IgD-negative memory B cell (primary cell): ENCODE results near the gene SLC22A2. TPM values are rescaled to one million over a fixed set of nuclear protein-coding genes. Genes with fewer than 3 reads are reported as not detected.
A peak's percentile ranks its signal among the peaks of the same experiment; 100 is the strongest.

Experiments
- H3K27ac Mint-ChIP-seq, 3 donors: one replicate each; pipeline ENCODE4 v1.8.0; 2020 to 2022; ENCODE audit warnings: mild to moderate bottlenecking in 3 of 3, mixed read lengths in 3 of 3, moderate library complexity in 1 of 3
- H3K27me3 Mint-ChIP-seq: one replicate; pipeline ENCODE4 v1.8.0; 2021; ENCODE audit warnings: mixed read lengths
- H3K36me3 Mint-ChIP-seq: one replicate; pipeline ENCODE4 v1.8.0; 2020; ENCODE audit warnings: mild to moderate bottlenecking, mixed read lengths
- H3K4me1 Mint-ChIP-seq, 3 donors: one replicate each; pipeline ENCODE4 v1.8.0; 2020 to 2022; ENCODE audit warnings: mixed read lengths in 3 of 3, mild to moderate bottlenecking in 1 of 3
- H3K4me3 Mint-ChIP-seq, 4 donors: one replicate each; pipeline ENCODE4 v1.8.0; 2020 to 2022; ENCODE audit warnings: mild to moderate bottlenecking in 4 of 4, mixed read lengths in 4 of 4, moderate library complexity in 3 of 4
- H3K9me3 Mint-ChIP-seq, 3 donors: one replicate each; pipeline ENCODE4 v1.8.0; 2020 to 2021; ENCODE audit warnings: mixed read lengths in 3 of 3, mild to moderate bottlenecking in 1 of 3
- polyA plus RNA-seq: library from polyadenylated mRNA; unstranded; fragments of 300-500 nt; fragmentation: Illumina TruSeq; gene quantifications from one replicate; pipeline ENCODE4 v1.2.3, GENCODE V29; 2021

SLC22A2 gene
- polyA plus RNA-seq, 1 donor from 2014 or later, result not detected

- H3K27ac Mint-ChIP-seq, result no peak overlapping the region
- H3K9me3 Mint-ChIP-seq, result peaks cover 0 to 11% (median 8%) of the 10 kb centered on the region in 3 donors
- H3K4me3 Mint-ChIP-seq, result no peak overlapping the region
Observed at GRCh38 chr6:160278786-160279310, 20.2 kb upstream of the SLC22A2 start.

GRCh38 chr6:160278311-160278710 is 19.7 kb upstream of the SLC22A2 start:
- Mint-ChIP-seq H3K36me3 (no peaks in the 10 kb centered on the region), H3K4me1 (no peaks in the 10 kb centered on the region), H3K9me3 (peaks cover 0 to 11% (median 8%) of the 10 kb centered on the region in 3 donors), H3K4me3 (no peak overlapping the region), H3K27me3 (no peaks in the 10 kb centered on the region), H3K27ac (no peak overlapping the region)

More at GRCh38 chr6:160278786-160279310, 20.2 kb upstream of the SLC22A2 start:
- no peaks in the 10 kb centered on the region for H3K4me1 Mint-ChIP-seq
- H3K36me3 Mint-ChIP-seq, result no peaks in the 10 kb centered on the region
- H3K27me3 Mint-ChIP-seq, result no peaks in the 10 kb centered on the region

GRCh38 chr6:160277546-160277945 is 18.9 kb upstream of the SLC22A2 start:
- Mint-ChIP-seq H3K27me3 (no peaks in the 10 kb centered on the region), H3K4me1 (no peaks in the 10 kb centered on the region), H3K27ac (no peak overlapping the region), H3K4me3 (no peak overlapping the region), H3K9me3 (peaks cover 0 to 11% (median 8%) of the 10 kb centered on the region in 3 donors), H3K36me3 (no peaks in the 10 kb centered on the region)

- no peaks in the 10 kb centered on the region for H3K36me3 Mint-ChIP-seq
- no peak overlapping the region for H3K4me3 Mint-ChIP-seq
- no peaks in the 10 kb centered on the region for H3K4me1 Mint-ChIP-seq
- no peak overlapping the region for H3K27ac Mint-ChIP-seq
- H3K9me3 Mint-ChIP-seq, result peaks cover 0 to 11% (median 8%) of the 10 kb centered on the region in 3 donors
- H3K27me3 Mint-ChIP-seq, result no peaks in the 10 kb centered on the region
Observed at GRCh38 chr6:160277144-160277543, 18.5 kb upstream of the SLC22A2 start.

DNA sequence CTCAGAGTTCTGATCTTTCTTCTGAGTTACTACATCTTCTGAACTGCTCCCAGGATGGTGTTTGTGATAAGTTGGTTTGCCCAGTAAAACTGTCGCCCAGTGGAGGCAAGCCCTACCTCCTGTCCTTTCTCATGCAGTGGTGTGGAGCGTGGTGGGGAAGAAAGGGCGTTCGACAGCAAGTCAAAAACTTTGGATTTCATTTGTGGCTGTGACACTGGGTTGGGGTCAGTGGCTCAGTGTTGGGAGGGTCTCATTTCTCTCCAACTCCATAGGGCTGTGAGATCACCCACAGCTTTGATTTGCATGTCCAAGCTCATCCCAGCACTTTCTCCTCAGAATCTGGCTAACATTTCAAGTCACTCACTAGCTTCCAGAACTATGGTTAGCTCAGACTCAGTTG is 17.5 kb upstream of the SLC22A2 start:
- Mint-ChIP-seq H3K36me3 (no peaks in the 10 kb centered on the region), H3K9me3 (peaks cover 2 to 11% (median 8%) of the 10 kb centered on the region in 3 donors), H3K4me1 (no peaks in the 10 kb centered on the region), H3K27ac (no peak overlapping the region), H3K4me3 (no peak overlapping the region), H3K27me3 (peaks cover 3% of the 10 kb centered on the region)

GRCh38 chr6:160275511-160276003 is 16.9 kb upstream of the SLC22A2 start:
- H3K27ac Mint-ChIP-seq, result no peak overlapping the region
- H3K36me3 Mint-ChIP-seq, result no peaks in the 10 kb centered on the region
- H3K4me1 Mint-ChIP-seq, result no peaks in the 10 kb centered on the region
- peaks cover 3% of the 10 kb centered on the region for H3K27me3 Mint-ChIP-seq
- H3K9me3 Mint-ChIP-seq, result peaks cover 2 to 9% (median 8%) of the 10 kb centered on the region in 3 donors
- H3K4me3 Mint-ChIP-seq, result no peak overlapping the region

DNA sequence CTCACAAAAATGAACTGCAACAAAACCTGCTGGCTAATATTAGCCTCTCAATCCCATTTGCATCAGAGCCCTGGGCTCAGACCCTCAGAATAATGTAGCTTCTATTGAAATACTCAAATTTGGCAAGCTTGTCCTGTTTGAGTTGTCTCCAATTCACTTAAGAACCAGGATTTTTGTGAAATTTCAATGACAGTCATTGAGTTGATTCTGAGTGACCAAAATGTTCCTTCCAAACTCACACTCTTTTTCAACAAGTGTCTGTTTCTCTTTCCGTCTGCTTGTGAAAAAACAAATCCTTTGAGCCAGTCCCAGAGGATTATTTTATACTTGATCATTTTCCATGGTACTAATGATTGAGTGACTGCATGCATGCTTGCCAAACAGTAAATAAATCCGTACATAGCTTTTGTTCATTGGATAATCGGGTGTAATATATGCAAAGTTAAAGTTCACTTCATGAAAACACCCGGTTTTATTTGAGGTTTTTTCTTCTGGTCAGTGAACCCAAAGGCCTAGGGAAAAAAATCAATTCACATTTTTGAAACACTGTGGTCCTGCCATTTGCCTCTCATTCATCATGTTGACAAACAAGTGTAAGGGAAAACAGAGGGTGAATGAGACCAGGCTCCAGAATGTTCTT is 16.4 kb upstream of the SLC22A2 start:
- Mint-ChIP-seq H3K9me3 (peaks cover 2 to 8% (median 8%) of the 10 kb centered on the region in 3 donors), H3K4me3 (no peak overlapping the region), H3K4me1 (no peaks in the 10 kb centered on the region), H3K27me3 (peaks cover 3% of the 10 kb centered on the region), H3K36me3 (no peaks in the 10 kb centered on the region), H3K27ac (no peak overlapping the region)

DNA sequence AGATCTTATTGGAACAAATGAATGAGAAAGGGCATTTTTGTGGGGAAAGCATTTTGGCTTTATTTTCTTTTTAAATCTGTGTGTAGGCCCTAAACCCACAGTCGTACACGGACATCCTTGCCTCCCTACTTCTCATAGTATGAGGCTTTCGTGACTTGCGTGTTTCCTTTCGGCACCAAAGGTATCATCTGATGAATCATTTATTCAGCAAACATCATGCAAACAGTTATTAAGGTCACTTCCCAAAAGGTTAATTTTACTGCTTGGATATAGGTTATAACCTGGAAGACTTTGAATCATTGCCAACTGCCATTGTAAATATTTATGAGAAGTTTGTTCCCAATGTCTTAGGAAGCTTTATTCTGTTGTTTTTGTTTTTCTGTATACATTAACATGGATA is 15.1 kb upstream of the SLC22A2 start:
- H3K9me3 Mint-ChIP-seq, result peaks cover 0 to 2% (median 0%) of the 10 kb centered on the region in 3 donors
- H3K4me3 Mint-ChIP-seq, result no peak overlapping the region

DNA sequence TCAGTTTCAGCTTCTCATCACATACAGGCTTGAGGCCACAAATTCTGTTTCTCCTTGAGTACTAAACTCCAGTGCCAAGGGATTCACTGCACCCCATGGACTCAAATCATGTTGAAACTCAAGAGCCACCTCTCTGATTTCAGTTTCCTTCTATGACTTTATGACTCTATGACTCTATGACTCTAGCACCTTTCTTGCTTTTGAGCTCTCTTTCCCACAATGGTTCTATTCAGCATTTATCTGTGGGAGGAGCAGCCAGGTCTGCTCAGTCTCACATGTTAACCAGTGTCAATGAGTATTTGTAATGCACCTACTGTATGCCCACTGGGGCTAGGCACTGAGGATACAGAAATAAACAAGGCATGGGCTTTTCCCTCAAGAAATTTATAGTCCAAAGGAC is 14.6 kb upstream of the SLC22A2 start:
- peaks cover 3% of the 10 kb centered on the region for H3K27me3 Mint-ChIP-seq
- H3K4me1 Mint-ChIP-seq, result no peaks in the 10 kb centered on the region
- H3K9me3 Mint-ChIP-seq, result peaks cover 0 to 2% (median 0%) of the 10 kb centered on the region in 3 donors
- H3K27ac Mint-ChIP-seq, result no peak overlapping the region
- H3K4me3 Mint-ChIP-seq, result no peak overlapping the region
- no peaks in the 10 kb centered on the region for H3K36me3 Mint-ChIP-seq

More for the DNA sequence above, 15.1 kb upstream of the SLC22A2 start:
- no peaks in the 10 kb centered on the region for H3K4me1 Mint-ChIP-seq
- peaks cover 3% of the 10 kb centered on the region for H3K27me3 Mint-ChIP-seq
- H3K36me3 Mint-ChIP-seq, result no peaks in the 10 kb centered on the region
- no peak overlapping the region for H3K27ac Mint-ChIP-seq

- Mint-ChIP-seq H3K9me3 (peaks cover 0 to 2% (median 0%) of the 10 kb centered on the region in 3 donors), H3K4me1 (no peaks in the 10 kb centered on the region), H3K36me3 (no peaks in the 10 kb centered on the region), H3K4me3 (no peak overlapping the region), H3K27me3 (peaks cover 3% of the 10 kb centered on the region), H3K27ac (no peak overlapping the region)
Observed at GRCh38 chr6:160272707-160273106, 14.1 kb upstream of the SLC22A2 start.

DNA sequence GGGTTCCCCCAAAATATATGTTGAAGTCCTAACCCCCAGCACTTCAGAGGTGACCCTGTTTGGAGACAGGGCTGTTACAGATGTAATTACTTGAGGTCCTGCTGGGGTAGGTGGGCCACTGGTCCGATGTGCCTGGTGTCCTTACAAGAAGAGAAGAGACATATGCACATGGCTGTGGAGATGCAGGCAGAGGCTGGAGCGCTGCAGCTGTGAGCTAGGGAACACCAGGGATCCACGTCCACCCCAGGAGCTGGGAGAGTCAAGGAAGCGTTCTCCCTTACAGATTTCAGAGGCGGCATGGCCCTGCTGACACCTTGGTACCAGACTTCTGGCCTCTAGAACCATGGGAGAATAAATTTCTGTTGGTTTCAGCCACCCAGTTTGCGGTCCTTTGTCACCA is 11.7 kb upstream of the SLC22A2 start:
- Mint-ChIP-seq H3K4me3 (no peak overlapping the region), H3K27me3 (peaks cover 3% of the 10 kb centered on the region), H3K36me3 (no peaks in the 10 kb centered on the region), H3K27ac (no peak overlapping the region), H3K4me1 (peaks cover 0 to 8% (median 4%) of the 10 kb centered on the region in 3 donors), H3K9me3 (peaks cover 0 to 2% (median 0%) of the 10 kb centered on the region in 3 donors)

GRCh38 chr6:160269771-160270170 is 11.2 kb upstream of the SLC22A2 start:
- Mint-ChIP-seq H3K27ac (no peak overlapping the region), H3K4me3 (no peak overlapping the region), H3K4me1 (peaks cover 0 to 9% (median 4%) of the 10 kb centered on the region in 3 donors), H3K36me3 (no peaks in the 10 kb centered on the region), H3K27me3 (peaks cover 3% of the 10 kb centered on the region), H3K9me3 (peaks cover 0 to 2% (median 0%) of the 10 kb centered on the region in 3 donors)

- no peaks in the 10 kb centered on the region for H3K36me3 Mint-ChIP-seq
- H3K4me3 Mint-ChIP-seq, result no peak overlapping the region
- peaks cover 3% of the 10 kb centered on the region for H3K27me3 Mint-ChIP-seq
- H3K9me3 Mint-ChIP-seq, result peaks cover 0 to 2% (median 0%) of the 10 kb centered on the region in 3 donors
- peaks cover 0 to 9% (median 4%) of the 10 kb centered on the region in 3 donors for H3K4me1 Mint-ChIP-seq
- no peak overlapping the region for H3K27ac Mint-ChIP-seq
Observed at GRCh38 chr6:160269023-160269521, 10.5 kb upstream of the SLC22A2 start.

DNA sequence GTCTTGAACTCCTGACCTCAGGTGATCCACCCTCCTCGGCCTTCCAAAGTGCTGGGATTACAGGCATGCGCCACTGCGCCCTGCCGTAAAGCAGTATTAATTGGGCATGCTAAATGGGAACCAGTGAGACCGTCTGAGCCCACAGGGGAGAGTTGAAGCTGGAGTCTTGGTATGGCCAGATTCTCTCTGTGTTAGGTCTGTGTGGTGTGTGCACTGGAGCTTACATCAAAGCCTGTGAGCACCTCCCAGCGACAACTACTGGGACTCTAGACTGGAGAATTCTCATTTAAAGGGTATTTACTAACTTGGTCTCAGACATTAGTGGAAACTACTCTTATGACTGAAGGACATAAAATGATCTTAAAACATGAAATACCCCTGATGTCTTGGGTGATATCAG is 8.5 kb upstream of the SLC22A2 start:
- Mint-ChIP-seq H3K9me3 (peaks cover 0 to 2% (median 0%) of the 10 kb centered on the region in 3 donors), H3K27me3 (peaks cover 3% of the 10 kb centered on the region), H3K4me3 (no peak overlapping the region)

GRCh38 chr6:160265869-160266476 is 7.4 kb upstream of the SLC22A2 start:
- no peaks in the 10 kb centered on the region for H3K9me3 Mint-ChIP-seq
- peak overlapping the region in 2 of 4 donors; percentile 8 to 10 for H3K4me3 Mint-ChIP-seq
- H3K4me1 Mint-ChIP-seq, result peaks cover 0 to 9% (median 4%) of the 10 kb centered on the region in 3 donors
- no peaks in the 10 kb centered on the region for H3K36me3 Mint-ChIP-seq
- H3K27me3 Mint-ChIP-seq, result no peaks in the 10 kb centered on the region
- H3K27ac Mint-ChIP-seq, result no peak overlapping the region

More for the DNA sequence above, 8.5 kb upstream of the SLC22A2 start:
- Mint-ChIP-seq H3K4me1 (peaks cover 0 to 9% (median 4%) of the 10 kb centered on the region in 3 donors), H3K36me3 (no peaks in the 10 kb centered on the region), H3K27ac (no peak overlapping the region)
